Ammon's horn (tissue), 1 donor: ENCODE measurements around the gene NDUFB4.
A peak's percentile ranks its signal among the peaks of the same experiment; 100 is the strongest.
"Not testable (repeated sequence)": the region's sequence is repeated elsewhere in the genome, so short reads cannot be mapped to it uniquely, and the experiment has no call there.

Experiments used
- DNase-seq: peaks from one replicate; pipeline ENCODE4 v3.0.0-alpha.2; 2016; ENCODE audit warnings: low spot score

NDUFB4 gene

DNA sequence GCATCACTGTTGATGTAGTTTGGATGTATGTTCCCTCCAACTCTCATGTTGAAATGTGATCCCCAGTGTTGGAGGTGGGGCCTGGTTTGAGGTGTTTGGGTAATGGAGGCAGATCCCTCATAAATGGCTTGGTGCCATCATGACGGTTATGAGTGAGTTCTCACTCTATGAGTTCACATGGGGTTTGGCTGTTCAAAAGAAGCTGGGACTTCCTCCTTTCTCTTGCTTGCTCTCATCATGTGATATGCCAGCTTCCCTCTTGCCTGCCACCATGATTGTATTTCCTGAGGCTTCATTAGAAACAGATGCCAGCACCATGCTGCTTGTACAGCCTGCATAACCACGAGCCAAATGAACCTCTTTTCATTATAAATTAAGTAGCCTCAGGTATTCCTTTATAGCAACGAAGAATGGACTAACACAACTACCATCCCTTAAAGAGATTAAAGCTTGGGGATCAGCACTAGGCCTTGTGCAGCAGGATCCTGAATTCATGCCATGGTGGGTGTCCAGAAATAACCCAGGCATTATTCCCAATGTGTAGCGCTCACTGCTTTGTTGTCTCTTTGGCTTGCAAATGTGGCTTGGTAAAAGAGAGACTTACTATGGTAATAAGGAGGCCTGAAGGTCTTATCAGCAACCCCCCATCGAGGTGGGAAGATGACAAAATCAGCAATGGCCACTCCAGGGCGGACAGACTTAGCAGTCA lies 41.9 kb downstream of the NDUFB4 start:
- DNase-seq = no peak

DNA sequence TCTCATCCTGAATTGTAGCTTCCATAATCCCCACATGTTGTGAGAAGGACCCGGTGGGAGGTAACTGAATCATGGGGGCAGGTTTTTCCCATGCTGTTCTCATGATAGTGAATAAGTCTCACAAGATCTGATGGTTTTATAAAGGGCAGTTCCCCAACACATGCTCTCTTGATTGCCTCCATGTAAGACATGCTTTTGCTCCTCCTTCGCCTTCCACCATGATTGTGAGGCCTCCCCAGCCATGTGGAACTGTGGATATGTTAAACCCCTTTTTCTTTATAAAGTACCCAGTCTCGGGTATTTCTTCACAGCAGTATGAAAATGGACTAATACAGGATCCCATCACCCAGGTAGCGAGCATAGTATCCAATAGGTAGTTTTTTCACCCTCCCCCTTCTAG lies 42.7 kb downstream of the NDUFB4 start:
- DNase-seq = not testable (repeated sequence)

DNA sequence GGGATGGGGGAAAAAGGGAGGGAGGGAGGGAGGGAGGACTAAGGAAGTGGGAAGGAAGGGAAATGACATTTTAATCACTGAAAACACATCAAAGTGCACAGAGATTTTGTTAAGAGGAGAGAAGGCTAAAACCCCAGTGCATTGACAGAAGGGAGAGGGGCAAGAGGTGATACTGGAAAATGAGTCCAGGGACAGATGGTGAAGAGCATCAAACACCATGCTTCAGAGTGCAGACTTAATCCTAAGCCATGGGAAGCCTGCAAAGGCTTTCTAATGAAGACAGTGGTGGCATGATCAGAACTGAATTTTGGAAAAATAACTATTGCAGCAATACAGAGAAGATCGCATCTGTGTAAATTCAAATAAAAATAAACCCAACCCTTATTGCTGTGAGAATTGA lies 44.1 kb downstream of the NDUFB4 start:
- DNase-seq = no peak

DNA sequence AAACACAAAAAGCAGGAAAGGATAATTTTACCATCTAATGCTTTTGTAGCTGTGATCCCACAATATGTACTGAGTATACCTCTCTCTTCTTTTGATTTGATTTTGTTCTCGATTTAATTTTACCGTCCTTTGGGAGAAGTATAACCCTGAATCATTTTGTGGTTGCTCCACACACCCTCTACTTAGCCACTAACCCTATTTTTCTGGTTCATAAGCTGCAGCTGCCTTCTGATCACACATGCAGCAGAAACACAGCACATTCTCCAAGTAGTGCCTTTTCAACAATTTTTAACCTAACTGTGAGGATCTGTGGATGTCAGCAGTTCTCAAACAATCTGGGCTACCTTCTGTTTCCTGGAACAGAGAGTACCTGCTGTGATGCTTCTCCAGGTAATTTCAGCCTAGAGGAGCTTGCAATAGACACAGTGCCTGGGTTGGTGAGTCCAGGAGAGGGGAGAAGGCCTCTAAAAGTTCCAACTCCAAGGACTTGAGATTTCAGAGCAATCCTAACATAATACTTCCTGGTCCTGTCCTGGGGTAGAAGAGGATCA lies 45.6 kb downstream of the NDUFB4 start:
- DNase-seq = peak; percentile 6

DNA sequence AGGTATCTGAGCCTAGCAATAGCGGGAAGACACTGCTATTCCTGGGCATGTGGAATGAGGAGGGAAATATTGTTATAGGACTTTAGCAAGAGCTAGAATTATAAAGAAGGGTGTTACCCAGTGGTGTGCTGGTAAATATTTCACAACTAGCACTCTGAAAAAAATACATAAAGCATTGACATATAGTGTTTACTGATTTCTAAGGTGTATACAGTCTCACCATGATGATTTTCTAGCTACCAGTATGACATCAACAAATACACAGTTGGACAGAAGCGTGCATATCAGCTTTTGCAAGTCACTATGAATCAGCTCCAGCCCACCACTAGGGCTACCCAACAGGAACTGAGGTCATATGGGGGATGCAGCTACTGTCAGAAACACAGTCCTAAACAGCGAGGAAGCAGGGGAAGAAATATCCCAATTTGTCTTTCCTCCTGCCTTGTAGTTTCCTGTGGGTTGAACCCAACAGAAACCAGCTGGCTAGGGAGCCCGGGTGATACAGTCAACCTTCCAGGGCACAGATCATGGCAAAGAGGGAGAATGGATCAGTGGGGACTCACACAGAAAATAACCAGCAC lies 46.3 kb downstream of the NDUFB4 start:
- DNase-seq = no peak

DNA sequence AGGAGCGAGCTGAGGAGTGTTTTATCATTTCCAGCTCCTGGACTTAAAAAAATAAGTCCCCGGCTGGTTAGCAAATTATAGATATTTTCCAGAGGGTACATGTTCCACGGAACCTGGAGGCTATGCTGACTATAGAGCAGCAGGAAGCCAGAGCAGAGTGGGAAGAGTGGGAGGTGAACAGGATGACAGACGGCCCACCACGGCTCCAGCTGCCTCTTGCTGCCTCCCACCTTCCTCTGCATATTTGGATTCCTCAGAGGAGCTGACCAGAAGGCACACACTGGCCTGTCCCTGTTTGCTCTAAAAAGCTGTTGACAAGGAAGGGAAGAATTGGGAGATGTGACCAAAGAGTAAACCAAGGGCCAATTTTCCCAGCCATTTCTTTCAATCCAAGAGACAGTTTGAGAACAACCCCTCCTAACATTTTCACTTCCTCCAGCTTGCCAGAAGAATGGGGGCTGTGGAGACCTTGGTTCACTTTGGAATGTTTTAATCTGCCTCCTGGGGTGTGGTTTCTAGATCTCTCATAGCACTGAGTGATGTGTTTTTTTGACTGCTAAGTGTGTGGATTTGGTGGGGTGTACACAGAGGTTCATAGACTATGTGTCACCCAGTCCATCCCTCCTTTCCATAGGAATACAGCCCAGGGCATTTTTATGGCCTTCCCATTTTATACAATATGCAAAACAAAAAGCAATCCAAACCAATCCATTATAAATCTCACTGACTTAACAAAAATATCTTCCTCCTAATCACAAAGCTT lies 49.1 kb downstream of the NDUFB4 start:
- peak; percentile 63 for DNase-seq

DNA sequence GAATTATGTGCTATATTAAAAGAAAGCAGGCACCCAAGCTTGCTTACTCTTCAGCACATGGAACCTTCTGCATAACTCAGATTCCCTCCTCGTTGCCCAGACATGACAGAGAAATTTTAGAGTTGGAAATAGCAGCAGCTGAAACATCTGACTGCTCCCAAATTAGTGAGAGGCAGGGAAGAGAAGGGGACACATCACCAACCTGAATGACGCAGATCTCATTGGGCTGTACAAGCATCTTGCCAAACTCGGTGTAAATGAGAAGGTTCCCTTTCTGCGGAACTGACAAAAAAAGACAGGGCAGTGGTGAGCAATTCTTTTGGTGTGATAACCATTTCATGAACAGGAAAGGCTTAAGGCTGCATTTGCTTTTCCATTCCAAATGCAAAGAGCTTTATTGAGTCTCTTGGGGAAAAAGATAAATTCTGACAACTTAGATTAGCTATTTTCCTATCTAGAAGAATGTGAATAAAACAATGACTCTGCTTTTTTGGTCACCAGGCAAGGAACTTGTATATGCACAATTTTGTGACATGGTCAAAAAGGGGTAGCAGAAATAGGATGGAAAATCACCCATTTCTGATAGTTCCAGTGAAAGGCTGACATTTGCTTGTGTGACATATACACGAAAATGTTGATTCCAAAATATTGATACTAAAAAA lies 50.8 kb downstream of the NDUFB4 start:
- DNase-seq = peak; percentile 9

DNA sequence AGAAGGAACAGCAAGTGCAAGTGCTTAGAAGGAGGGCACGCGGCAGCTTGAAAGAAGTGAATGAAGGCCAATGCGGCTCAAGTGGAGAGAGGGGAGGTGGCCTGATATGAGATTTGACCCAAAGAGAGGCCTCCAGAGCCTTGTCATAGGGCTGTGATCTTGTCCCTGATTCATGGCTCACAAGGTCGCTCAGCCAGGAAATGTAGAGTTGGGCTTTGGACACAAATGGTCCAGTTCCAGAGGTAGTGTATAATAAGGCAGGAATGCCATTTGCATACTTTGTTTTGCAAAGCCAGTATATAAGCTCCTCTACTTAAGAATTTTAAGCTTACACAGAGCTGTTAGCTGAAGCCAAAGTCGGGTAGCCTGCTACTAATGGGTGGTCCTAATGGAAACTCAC lies 52.2 kb downstream of the NDUFB4 start:
- DNase-seq = no peak

DNA sequence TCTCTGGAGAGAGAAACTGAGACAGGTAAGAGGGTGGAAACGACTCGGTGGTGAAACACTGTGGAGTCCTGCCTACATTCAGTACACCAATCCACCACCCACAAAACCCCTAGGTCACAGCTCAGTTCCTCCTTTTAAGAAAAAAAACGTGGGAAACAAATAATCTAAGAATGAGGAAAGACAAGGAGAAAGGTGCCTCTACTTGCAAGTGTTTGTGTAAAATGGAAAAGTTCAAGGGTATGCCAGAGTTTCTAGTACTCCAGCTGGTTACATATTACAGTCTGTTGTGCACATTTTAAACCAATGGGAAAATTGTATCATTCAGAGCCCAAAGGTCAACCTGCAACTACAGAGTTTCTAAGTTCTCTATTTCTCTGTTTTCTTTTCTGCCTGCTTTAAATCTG lies 53.7 kb downstream of the NDUFB4 start:
- DNase-seq = no peak

DNA sequence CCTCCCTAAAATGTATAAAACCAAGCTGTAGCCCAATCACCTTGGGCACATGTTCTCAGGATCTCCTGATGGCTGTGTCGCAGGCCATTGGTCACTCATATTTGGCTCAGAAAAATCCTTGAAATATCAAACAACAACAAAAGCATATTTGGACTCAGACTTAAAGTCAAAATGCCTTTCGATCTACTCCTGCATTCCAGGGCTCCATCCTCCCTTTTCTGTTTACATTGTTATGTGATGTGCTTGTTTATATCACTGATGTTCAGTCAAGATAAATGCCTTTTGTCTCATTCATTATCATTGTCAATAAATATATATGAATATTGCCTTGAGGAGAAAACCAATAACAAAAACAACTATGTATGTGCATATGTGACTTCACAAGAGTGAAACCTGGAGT lies 54.2 kb downstream of the NDUFB4 start:
- no peak for DNase-seq
